Left renal cortex interstitium (tissue), 4 donors: ENCODE measurements around the gene TSPOAP1. TPM values are rescaled to one million over a fixed set of nuclear protein-coding genes. Genes with fewer than 3 reads are reported as not detected.

Source experiments
- DNase-seq, 4 donors: peaks; one replicate each; pipeline ENCODE4 v3.0.0-alpha.2; 2013; ENCODE audit warnings: low read depth in 4 of 4, low spot score in 2 of 4, missing footprints in 1 of 4
- polyA plus RNA-seq, 4 donors: library from polyadenylated mRNA; unstranded; fragments of 120-200 nt; gene quantifications; one replicate each; pipeline ENCODE4 v1.2.1, GENCODE V29; 2013; ENCODE audit not compliant: insufficient read length in 4 of 4

The TSPOAP1 gene
- polyA plus RNA-seq, 4 donors = 33.2 to 77.6 (median 60.3) TPM

DNA sequence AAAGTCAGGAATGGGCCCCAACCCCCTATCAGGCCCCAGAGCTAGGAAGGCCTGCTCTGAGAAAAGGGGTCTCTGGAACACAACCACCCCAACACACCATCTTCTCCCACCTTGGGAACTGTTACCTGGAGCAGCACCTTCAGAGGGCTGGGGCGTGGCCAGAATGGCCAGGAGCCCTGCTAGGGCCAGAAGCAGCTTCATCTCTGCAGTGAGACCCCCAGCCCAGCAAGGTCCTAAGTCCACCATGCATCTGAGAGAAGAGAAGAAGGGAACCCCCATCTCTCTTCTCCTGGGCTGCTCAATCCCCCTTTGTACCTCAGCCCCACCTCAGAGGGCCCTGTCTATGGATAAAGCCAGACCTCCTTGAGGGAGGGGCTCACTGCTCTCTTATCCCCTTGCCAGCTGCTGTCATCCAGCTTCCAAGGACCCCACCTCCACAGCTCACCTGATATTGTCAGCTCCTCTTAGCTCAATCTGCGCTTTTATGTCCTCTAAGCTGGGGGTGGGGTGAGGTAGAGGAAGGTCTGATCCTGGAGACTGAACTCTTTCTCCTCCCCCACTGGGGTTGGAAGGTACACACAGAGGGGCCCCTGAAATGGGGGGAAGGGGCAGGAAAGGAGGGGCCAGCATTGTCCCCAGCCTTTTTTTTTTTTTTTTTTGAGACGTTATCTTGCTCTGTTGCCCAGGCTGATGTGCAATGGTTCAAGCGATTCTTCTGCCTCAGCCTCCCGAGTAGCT is 47.9 kb downstream of the TSPOAP1 start, which contains the start of gene MPO:
Gene MPO, minus strand, starts transcription at position 456 of the 738 bp plus-strand sequence. Its CDS starts 177 bp downstream, at position 279.
- DNase-seq = no peak

DNA sequence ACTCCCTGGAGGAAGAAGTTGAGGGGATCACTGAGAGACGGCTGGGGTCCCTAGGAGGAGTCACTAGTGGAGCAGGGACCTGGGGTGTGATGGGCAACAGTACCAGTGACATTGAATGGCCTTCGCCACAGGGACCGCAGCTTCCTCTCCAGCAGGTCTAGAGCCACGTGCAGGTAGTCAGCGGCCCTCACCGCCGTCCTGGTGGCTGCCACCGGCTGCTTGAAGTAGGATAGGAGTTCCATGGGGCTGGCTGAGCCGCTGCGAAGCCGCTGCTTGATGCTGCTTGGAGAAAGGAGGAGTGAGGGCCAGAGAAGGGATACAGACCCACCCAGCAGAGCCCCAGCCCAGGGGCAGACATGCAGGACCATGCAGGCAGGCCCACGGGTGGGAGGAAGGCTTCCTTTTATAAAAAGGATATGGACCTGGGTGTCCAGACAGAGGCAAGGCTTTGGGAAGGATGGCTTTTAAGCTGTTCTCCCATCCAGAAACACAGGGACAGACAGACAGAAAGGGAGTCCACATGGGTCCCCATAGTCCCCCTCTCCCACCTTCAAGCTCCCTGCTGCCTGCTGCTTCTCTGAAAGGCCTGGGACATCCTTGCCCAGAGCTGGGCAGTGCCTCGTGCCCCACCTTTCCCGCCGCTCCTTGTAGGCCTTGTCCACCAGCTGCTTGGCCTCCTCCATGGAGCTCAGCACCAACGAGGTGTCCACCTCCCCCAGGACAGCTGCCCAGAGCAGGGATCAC is 48.7 kb downstream of the TSPOAP1 start:
- no peak for DNase-seq

DNA sequence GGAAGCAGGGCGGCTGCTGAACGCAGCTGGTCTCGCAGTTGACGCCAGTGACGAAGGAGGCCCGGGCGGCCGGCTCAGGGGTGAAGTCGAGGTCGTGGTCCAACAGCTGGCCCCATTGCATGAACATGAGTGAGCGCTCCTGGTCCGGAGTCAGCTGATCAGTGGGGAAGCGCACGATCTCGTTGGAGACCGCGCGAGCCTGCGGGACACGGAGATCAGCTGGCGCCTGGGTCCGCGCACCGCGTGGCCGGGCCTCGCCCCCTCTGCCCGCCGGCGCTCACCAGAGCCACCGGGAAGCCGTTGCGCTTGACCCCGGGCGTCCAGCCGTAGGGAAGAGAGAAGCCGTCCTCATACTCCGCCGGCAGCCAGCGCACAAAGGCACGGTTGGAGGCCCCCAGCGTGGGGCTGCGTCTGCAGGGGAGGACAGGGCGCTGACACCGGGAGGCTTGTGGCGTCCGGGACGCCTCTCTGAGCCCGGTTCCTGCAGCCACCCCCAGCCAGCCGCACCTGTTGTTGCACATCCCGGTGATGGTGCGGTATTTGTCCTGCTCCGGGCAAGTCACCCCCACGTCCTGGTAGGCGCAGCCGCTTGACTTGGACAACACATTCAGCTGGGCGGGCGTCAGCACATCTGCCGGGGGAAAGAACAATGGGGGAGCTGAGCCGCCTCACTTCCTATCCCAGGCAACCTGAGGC is 49.4 kb downstream of the TSPOAP1 start:
- peak; percentile 7 to 49 (median 37) for DNase-seq

DNA sequence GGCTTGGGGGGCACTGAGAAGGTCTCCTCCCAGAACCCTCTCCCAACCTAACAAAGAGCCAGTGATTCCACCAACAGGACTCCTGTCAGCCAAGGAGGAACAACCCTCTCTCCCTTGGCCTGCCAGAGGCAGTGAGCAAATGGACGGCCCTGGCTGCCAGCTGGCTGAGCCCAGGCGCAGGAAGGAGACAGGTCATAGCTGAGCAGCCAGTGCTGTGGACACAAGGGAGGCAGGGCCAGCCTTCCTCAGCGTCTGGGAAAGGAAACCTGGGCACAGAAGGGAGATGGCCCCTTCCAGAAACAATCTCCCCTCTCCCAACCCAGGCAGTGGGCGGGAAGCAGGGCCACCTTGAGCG is 50.0 kb downstream of the TSPOAP1 start:
- peak in 1 of 4 donors; percentile 5 for DNase-seq

DNA sequence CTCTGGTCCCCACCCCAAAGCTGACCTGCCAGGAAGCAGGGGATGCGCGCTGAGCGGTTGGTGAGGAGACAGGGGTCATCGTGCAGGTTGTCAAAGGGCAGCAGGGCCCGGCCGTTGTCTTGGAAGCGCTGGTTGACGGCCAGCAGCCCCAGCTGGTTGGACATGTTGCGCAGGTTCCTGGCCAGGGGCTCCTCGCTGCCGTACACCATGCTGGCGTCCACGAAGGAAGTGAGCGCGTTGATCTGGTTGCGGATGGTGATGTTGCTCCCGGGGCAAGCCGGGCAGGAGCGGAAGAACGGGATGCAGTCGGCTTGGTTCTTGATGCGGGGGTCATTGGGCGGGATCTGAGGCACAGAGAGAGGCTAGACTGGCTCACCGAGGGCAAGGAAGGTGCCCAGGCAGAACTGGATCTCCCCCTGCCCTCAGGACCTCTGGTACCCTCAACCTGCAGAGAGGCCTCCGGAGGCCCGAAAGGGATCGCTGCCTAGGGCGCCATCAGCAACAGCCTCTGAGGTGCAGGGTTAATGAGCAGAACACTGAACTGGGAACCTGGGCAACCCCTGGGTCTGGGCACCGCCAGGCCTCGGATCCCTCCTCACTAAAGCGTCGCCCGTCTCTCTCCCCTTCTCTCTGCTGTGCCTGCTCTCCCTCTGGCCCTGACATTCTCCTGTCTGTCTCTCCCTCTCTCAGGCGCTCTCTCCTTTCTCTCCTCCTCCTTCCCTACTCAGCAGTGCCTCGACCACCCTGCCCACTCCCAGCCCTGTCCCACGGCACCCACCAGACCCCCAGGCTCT is 50.6 kb downstream of the TSPOAP1 start:
- DNase-seq = no peak

DNA sequence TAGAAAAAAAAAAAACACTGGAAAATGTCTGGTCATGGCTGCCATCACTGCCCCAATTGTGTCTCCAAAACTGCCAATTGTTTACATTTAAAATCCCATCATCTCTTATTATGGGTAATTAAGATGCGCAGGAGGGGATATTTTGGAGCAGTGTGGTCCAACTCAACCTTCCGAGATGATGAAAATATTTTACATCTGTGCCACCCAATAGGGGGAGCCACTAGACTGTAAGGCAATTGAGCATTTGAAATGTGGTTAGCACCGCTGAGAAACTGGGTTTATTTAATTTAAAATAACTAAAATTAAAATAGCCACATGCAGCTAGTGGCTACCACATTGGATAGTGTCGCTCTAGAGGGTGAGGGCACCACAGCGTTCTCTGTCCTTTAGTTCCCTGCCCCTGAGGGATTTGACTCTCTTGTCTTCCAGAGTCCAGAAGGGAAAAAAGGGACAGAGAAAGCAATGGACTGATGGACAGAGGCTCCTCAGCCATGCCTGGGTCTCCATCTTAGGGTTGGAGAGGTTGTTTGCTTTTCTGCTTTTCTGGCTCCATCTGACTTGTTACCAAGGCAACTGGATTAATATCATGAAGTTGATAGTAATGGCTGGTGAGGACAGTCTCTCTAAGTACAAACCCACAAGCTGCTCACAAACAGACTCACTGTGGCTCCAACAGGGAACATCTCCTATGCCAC is 51.3 kb downstream of the TSPOAP1 start:
- no peak for DNase-seq

DNA sequence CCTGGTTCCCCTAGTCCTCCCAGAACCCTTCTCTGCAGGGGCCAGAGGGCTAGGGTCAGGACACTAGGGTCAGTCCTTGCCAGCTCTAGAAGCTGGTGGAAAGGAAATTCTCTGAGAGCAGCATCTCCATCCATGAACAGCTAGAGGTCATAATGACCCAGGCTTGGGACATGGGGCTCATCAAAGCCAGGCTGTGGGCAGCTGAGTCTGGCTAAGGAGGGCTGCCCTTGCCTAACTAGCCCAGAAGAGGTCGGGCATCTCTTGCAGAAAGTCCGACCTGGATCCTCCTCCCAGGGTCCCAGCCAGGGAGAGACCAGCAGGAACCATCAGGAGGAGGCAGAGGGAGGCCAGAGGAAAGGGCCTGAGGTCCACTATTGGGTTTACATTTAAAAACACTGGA is 52.2 kb downstream of the TSPOAP1 start:
- no peak for DNase-seq

DNA sequence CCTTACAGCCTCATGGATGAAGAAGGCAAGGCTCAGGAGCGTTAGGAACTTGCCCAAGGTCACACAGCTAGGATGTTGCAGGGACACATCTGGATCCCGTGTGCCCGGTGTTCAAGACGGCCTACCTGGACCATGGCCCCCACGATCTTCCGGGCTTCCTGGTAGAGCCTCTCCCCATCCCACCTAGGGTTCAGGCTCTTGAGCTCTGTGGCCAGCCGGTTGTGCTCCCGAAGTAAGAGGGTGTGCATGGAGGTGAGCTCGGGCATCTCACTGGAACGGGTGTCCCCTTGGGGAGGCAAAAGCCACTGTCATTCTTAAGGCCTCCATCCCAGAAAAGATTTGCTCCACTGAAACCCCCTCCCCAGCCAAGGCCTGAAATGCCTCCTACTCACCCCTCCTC is 53.2 kb downstream of the TSPOAP1 start:
- no peak for DNase-seq

DNA sequence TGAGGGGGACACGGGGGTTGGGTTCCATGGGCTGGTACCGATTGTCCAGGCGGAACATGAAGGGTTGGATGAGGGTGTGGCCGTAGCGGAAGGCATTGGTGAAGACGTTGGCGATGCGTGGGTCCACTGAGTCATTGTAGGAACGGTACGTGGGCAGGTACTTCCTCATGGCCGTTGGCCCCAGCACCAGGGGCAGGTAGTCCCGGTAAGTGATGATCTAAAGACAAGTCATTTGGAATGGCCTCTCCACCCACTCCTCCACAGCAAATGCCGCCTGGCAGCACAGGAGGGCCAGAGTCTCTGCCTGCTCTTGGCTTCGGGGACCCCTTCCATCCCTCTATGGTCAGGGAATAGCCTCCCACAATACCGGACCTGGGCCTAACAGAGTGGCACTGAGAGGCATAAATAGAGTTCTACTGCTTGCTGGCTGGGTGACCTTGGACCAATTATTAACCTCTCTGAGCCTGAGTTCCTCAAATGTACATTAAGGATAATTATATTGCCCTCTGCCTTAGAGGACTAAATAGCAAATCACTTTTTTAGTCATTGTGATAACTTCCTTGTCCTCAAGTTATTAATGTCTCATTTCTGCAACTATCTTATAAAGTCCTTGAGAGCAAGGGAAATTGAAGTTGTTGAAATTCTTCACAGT is 55.0 kb downstream of the TSPOAP1 start:
- no peak for DNase-seq

DNA sequence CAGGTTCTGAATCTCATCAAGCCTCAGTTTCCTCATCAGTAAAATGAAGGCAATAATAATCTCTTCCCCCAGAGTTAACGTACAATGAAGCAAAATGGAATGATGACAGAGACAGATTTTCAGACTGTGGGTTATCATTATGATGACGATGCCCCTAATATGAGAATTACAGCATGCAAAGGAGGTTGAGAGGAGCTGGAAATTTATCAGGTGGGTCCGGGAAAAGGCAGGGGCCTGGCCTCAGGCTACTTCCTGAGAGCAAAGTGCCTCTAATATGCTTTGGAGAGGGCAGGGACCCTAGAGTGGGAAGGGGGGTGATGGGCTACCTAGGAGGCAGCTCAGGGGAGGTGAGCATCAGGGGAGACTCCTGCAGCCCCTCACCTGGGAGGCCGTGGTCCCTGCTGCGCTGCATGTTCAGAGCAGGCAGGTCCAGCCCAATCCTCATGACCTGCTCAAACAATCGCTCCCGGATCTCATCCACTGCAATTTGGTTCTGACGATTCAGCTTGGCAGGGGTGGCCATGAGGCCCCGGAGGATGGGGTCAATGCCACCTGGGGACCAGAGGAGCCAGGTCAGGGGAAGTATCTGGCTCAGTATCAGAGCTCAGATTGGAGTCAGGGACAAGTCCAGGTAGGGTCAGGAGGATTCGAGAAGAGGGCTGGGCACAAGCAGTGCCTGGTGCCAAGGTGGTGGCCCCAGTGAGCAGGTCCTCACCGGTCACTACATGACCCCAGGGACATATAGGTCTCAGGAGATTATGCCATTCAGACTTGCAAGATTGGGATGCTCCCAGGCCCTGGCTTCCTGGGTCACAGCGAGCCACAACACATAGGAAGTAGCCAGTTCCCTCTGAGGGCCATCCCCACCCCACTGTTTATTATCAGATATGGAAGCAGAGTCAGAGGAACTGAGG is 56.0 kb downstream of the TSPOAP1 start:
- DNase-seq = no peak

DNA sequence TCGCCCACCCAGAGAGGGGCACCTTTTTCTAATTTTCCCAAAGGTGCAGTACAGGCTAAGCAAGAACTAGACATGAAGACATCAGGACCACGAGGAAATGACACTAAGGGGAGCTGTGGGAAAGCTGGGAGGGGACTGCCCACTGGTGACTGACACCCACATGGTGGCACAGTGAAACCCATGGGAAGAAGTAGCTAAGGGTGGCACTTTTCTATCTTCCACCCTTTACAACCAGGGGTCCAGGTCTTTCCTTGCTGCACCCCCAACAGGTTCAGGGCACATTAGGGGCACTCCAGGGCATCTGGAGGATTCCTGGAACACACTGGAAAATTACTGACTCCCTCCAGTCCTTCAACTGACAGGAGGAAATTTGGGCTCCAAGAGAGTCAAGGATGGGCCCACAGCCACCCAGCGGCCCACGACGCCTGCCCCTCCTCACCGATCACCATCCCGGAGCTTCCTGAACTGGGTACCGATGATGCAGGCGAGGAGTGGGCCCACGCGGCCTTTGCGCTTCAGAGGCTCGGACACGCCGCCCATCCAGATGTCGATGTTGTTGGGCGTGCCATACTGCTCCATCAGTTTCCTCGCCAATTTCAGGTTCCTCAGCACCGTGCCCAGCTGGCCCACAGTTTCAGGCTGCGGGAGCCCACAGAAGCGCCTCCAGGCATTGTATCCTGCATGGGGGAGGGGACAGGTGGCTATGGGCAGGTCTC is 57.2 kb downstream of the TSPOAP1 start:
- DNase-seq = no peak

DNA sequence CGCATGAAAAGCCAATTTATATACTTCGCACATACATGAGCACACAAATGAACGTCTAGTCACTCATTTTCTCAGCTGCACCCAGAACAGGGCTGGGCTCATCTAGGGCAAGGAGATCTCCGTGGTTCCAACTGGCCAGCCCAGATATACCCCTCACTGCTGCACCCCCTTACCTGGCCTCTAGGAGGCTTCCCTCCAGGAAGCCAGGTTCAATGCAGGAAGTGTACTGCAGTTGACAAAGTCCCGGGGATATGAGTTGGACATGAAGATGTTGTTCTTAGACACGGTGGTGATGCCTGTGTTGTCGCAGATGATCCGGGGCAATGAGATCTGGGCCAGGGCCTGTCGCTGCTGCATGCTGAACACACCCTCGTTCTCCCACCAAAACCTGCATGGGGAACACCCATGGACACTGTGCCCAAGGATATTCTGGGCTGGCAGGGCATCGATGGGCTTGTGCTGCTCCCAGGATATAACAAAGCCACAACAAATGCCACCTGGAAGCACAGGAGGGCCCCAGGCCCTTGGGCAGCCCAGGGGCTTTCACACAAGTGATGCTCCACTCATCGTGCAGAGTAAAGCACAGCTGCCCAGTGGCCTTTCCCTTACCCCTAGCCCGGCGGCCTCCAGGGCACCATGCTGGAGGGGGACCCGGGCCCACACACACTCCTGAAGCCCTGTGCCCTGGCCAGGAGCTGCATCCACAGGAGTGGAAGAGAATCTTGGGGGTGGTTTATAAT is 57.9 kb downstream of the TSPOAP1 start:
- DNase-seq = no peak

DNA sequence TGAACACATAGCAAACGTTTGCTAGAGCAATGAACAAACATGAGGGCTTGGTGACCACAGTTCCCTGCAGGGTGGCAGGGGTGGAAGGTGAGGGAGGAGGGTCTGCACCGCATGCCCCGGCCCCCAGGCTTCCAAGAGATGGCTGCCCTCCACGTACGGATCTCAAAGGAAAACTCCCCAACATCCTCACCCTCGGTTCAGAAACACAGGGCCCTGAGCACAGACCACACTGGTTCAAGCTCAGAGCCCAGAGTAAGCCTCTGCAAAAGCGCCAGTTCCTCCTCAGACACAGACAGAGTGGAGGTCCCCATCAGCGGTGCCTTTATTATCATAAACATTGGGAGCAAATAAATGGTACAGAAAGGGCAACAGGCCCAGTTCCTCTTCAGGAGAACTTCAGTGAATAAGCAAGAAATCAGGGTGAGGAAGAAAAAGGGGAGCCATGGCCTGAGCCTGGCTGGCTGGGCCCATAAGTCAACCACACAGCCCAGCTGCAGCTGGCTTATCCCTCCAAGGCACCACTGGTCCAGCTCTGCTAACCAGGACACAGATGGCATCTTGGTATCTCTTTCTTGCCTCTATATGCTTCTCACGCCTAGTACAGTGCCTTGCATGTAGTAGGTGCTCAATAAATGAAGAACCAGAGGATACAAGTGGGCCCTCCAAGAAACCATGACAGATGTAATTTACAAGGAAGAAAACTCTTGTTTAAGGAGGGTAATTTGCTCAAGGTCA is 58.9 kb downstream of the TSPOAP1 start:
- DNase-seq = no peak

DNA sequence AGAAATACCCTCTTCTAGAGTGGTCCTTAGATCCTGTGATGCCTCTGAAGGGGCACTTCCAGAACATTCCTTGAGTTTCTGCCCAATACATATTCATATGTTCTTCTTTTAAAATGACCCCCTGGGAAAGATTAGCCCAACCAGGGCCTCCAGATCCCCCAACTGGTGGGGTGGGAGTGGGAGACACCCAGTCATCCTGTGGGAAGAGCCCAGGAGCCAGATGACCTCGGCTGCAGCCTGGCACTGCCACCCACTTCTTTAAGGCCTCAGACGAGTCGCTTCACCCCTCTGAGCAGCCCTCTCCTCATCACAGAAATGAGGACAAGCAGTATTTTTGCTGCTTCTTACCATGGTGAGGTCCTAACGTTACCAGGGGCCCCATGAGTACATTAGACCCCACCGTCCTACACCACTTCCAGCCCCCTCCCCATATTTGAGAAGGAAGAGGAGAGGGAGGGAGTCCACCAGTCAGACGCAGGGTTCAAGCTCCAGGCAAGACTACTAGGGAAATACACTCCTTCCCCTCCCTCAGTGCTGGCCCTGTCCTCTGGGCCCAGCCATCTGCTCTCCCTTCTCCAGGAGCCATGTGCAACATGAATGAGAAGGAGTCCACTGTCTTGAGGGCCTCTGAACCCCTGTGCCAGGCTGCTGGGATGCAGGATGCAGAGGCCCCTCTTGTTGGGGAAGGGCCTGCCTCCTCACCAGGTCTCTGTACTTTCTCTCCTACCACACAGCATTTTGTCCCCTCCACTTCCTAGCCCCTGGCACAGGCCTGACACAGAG is 59.6 kb downstream of the TSPOAP1 start:
- DNase-seq = no peak

DNA sequence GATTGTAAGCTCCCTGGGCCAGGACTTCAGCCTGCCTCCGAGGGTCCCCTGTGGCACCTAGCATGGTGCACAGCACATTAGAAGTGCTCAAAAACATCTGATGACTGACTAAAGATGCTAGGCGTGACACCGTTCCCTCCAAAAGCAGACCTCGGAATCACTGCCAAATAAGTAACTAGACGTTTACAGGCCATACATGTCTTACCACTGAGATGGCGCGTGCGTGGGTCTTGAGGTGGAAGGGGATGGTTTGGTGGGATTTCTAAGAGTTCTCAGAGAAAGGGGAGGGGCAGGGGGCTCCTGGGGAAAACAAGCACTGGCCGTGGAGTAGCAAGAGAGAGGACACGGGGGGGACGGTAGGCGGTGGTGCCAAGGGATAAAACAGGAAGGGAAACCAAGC is 60.3 kb downstream of the TSPOAP1 start:
- no peak for DNase-seq
